ENCODE results near the gene PLA2G2C.

Gene PLA2G2C

GRCh38 chr1:20126041-20126805 is 60.1 kb downstream of the PLA2G2C start:
- peak; percentile 40 for DNase-seq

DNA sequence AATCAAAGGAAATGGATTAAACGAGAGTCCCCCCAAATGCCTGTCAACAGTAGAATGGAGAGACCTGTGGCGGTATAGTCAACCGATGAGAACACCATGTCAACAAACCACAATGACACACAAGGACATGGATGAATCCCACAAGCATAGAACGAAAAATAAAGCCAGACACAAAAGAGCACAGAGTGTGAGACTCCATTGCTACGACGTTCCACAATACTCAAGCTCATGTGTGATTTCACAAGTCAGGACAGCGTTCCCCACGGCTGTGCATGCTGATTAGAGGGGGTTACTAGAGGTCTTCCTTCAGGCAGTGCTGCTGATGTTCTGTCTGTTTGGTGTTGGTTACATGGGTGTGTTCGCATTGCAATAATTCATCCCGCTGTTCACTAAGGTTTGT is 61.2 kb downstream of the PLA2G2C start:
- no peak for DNase-seq

DNA sequence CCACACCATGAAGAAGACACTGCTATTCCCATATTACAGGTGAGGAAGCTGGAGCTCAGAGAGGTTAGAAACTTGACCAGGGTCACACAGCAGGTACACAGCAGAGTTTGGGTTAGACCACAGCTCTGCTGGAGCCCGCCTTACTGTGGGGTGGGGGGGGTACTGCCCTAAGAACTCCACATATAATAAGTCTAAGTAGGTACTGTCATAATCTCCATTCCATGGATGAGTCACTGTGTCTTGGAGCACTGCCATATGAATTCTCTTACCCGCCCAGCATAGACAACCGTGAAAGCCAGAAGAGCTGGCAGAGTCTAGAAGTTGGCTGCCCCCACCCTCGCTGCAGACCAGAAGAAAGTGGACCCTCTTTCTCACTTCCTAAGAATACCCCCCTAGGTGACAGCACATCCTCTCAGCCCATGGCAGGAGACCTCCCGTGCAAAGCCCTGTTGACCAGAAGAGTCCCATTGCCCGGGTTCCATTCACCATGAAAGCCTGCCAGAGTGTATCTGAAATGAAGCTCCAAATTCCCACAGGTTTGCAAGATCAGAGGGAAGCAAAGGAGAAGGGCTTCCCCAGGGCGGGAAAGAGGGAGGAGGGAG is 61.8 kb downstream of the PLA2G2C start:
- DNase-seq = peak; percentile 42

GRCh38 chr1:20123722-20124455 is 62.4 kb downstream of the PLA2G2C start:
- DNase-seq = no peak

- no peak for DNase-seq
Measured at GRCh38 chr1:20120796-20121195, 65.5 kb downstream of the PLA2G2C start.

- DNase-seq = no peak
Measured at GRCh38 chr1:20119347-20119746, 67.0 kb downstream of the PLA2G2C start, which contains the start of gene PLA2G2D. Gene PLA2G2D, minus strand, starts transcription at chr1:20119536. Its CDS starts 38 bp downstream, at chr1:20119498.

GRCh38 chr1:20117236-20117635 is 69.1 kb downstream of the PLA2G2C start:
- no peak for DNase-seq

DNA sequence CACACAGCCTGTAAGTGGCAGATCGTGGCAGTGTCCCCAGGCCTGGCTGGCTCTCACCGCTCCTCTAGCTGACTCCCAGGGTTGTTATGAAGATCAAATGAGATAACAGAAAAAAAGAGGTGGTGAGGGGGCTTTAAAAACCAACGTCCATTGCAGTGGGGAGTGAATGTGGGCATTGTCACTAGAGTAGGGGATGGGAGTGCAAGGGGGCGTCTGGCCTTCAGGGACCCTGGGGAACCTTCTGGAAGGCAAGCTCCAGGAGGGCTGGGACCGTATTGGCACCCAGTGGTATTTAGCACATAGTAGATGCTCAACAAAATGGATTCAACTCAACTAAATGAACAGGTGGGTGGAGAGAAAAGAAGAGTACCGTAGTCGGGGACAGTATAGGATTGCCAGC is 70.4 kb downstream of the PLA2G2C start:
- no peak for DNase-seq

DNA sequence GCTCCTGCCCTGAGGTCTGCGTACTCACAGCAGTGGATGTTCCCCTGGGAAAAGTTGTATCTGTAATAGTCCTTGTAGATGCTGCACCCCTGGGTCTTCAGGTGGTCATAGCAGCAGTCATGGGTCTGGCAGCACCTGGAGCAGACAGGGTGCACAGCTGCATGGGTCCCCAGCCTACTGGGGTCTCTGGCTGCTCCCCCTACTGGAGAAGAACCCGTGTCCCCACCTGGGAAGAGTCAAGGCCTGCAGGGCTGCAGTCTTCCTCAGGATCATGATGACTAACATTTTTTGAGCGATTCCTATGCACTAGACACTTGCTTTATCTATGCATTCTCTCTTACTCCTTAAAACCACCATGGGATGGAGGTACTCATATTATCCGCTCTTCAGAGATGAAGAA is 70.8 kb downstream of the PLA2G2C start:
- no peak for DNase-seq

DNA sequence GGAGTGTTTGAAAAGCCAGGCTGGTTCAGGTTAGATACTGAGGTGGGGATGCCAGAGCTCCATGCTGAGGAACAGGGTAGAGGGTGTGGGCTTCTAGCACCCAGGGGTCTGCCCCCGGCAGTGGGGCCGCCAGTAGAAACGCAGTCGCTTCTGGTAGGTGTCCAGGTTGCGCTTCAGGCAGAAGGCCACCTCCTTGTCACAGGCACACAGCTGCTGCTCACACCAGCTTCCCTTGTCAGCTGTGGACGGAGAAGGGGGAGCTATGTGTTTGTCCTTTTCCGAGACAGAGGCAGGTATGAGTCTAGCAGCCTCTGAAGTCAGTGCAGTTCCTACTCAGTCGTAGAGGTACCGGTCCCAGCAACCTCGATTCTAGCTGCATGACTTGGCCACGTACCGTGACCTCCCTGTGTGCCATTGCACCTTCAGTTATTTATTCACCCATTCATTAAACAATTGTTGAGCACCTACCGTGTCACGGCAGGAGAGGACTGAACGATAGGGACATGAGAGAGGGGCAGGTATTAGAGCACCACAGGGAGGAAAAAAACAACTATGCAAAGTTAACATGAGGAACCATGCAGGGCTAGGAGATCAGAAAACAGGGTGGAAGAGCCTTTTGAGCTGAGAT is 72.2 kb downstream of the PLA2G2C start:
- no peak for DNase-seq
